A204.1 (cell line): ENCODE measurements around the gene GFPT2.

ENCODE experiments used
- FAIRE-seq: peaks from 2 replicates; lab custom pipeline; 2012; peaks lifted over from hg19 to GRCh38; lab: Jason Lieb, UNC

The GFPT2 gene

GRCh38 chr5:180274695-180275094, 78.4 kb downstream of the GFPT2 start:
- no peak for FAIRE-seq

- no peak for FAIRE-seq
These were observed 81.9 kb downstream of the GFPT2 start for GRCh38 chr5:180271221-180271620.

DNA sequence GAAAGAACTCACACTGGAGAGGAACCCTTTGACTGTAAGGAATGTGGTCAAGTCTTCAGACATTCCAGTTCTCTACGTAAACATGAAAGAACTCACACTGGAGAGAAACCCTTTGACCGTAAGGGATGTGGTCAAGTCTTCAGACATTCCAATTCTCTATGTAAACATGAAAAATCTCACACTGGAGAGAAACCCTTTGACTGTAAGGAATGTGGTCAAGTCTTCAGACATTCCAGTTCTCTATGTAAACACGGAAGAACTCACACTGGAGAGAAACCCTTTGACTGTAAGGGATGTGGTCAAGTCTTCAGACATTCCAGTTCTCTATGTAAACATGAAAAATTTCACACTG, 93.9 kb downstream of the GFPT2 start:
- FAIRE-seq, result no peak

- no peak for FAIRE-seq
These were observed 99.9 kb downstream of the GFPT2 start for GRCh38 chr5:180253036-180253824.

DNA sequence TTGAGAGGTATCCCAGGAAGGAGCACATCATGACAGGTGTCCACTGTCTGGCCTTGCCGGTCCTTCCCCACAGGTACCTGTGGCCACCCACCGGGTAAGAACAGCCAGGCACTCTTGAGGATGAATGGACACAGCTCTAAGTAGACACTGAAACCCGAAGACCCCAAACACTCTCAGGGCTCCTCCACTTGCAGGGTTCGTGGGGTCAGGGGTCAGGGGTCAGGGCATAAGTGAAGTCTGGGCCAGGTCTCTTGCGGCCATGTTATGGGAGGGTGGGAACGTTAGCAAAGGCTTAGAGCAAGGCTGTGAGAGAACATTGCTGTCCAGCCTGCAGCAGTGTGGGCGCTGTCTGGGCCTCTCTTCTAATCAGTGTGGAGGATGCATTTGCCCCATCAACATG, 101.2 kb downstream of the GFPT2 start:
- FAIRE-seq, result no peak

DNA sequence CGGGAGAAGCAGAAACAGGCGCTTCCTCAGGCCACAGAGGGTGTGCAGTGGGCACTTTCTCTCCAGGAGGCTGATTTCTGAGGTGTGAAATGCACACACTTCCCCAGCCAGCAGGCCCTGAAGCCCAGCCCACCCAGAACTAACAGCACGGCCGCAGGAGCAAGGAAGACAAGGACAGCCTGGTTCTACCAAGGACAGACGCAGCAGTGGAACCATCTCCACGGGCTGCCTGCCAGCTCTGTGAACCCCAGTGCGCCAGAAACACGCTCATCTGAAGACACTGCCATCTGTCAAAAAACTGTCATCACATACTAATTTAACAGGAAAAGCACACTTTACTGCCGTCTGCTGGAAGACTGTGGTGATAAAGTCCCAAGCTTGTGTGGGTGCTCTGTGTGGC, 102.0 kb downstream of the GFPT2 start:
- no peak for FAIRE-seq
